DMS153 treated with DMSO at 0.1 percent for 48 hours (cell line): ENCODE results near the gene PSMD13.

Source experiments
- DNase-seq: peaks from one replicate; lab custom pipeline; 2025; ENCODE audit not compliant: unreplicated experiment; lab: John Stamatoyannopoulos, UW

PSMD13 gene

DNA sequence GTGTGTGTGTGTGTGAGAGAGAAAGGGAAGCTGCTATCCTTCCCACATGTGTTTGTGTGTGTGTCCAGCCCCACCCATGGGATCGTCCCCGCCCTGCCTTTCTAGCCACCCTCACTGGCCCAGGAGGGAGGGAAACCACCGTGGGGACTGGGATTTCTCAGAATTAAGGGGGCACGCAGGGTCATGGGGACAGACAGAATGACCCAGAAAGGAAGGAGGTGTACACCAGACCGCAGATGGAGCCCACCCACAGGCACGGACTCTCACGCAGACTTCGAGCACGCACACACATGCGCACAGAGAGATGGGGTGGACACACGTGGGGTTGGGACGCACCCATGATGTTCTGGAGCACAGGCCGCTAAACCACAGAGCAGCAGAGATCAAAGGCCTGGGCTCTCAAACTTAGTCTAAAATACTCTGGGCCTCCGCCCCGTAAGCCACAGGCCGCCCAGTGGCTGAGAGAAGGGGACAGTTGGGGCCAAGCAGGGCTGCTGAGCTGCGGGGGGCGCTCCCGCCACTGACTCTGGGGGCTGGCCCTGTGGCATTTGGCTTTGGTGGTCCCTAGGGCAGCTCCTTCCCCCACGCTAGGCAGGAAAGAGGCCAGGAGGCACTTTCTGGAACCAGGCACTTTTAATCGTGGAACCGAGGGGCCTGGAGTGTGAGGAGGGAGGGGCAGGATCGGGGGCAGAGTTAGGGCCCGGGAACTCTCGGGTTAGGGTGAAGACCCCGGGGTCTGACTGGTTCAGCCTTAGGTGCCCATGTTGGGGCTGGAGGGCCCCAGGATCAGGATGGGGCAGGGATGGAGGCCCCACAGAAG lies 61.0 kb downstream of the PSMD13 start:
- no peak for DNase-seq

DNA sequence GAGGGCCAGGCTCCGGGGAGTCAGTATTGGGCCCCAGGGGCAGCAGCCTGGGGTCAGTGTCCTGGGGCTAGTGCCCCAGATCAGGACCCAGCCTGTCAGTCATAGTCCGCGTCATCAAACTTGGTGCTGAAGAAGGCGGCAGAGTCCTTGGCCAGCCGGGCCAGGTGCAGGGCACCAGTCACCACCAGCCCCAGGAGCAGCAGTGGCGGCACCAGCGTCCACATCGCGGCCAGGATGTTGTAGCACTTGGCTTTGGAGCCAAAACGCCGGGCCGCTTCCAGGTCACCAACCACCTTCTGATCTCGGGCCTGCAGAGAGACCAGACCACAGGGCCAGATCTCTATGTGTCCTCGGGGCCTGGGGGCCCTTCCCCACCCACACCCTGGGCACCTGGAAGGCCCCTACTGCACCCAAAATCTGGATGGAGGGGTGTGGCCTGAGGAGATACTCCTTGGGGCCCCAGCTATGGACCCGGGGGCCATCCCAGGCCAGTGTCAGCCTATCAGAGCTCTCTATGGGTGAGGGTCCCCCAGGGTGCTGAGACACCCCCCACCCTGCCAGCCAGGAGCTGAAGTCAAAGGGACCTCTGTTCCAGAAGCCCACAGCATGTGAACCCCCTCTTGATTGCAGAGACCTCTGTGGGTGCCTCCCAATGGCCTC lies 61.8 kb downstream of the PSMD13 start:
- no peak for DNase-seq

DNA sequence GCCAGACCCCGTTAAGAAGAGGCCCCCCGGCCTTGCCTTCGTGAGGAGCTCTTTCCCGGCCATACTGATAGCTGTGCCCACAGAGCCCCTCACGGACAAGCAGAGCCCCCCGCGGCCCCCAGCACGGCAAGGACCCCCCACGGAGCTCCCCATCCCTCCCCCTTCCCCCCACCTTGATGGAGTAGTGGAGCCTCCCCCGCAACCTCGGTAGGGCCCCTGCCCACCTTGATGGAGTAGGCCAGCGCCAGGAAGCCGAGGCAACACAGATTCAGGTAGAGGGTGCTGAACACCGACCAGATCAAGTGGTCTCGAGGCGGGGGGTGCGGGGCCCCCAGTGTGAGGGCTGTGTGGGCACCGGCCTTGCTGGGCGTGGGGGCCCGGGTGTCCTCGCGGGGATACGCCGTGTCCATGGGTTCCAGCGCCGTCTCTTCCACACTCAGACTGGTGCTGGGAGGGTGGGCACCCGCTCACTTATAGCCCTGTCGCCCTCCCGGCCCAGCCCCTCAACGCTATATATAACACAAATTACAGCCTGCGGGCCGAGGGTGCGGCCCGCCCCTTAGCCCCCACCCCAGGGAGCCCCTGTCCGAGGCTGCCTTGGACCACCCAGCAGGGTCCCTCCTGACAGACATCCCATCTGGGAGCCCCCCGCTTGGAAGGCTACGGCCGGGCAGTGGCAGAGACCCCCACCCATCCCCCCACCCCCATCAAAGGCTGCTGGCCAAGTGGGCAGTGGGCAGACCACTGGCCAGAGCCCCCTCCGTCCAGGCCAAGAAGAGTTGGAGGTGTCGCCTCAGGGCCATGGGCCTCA lies 62.5 kb downstream of the PSMD13 start, which contains the start of gene IFITM5:
Gene IFITM5, minus strand, starts transcription at position 446 of the 811 bp plus-strand sequence. Its CDS starts 36 bp downstream, at position 410.
- no peak for DNase-seq

DNA sequence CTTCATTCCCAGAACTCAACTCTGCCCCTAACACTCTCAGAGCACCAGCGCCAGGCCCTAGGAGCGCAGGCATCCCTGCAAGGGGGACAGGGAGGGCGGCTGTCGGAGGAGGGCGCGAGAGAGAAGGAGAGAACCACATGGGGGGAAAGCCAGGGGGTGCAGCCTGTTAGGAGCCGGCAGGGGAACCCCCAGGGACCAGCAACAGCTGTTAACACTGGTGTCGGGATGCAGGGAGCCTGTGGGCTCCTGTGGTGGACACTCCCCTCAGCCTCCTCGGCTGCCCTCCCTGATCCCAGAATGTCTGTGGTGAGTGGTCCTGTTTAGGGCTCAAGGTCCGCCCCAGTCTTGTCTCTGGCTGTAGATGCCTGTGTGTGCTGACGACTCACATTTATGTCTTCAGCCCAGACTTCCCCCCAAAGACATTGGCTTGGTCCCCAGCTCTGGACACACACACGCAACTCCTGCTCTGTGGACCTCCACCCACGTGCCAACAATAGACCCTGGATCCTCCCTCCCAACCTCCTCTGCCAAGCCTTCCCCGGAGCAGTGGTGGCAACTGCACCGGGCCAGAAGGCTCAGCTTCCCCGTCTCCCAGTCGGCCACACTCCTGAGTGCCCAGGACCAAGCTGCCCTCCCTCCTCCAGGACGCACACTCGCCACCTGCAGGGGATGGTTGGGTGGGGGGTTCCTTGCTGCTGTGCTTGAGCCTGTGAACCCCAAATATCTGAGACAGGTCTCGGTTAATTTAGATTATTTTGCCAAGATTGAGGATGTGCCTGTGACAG lies 63.4 kb downstream of the PSMD13 start:
- no peak for DNase-seq
